HG02588 (cell line): ENCODE data around the gene SAMD4A.

Source experiments
- ATAC-seq: cut with Tn5 transposase; IDR thresholded peaks from one replicate; pipeline ENCODE4 v1.9.1; 2021; ENCODE audit warnings: mild to moderate bottlenecking, moderate library complexity; ENCODE audit not compliant: unreplicated experiment

SAMD4A gene

DNA sequence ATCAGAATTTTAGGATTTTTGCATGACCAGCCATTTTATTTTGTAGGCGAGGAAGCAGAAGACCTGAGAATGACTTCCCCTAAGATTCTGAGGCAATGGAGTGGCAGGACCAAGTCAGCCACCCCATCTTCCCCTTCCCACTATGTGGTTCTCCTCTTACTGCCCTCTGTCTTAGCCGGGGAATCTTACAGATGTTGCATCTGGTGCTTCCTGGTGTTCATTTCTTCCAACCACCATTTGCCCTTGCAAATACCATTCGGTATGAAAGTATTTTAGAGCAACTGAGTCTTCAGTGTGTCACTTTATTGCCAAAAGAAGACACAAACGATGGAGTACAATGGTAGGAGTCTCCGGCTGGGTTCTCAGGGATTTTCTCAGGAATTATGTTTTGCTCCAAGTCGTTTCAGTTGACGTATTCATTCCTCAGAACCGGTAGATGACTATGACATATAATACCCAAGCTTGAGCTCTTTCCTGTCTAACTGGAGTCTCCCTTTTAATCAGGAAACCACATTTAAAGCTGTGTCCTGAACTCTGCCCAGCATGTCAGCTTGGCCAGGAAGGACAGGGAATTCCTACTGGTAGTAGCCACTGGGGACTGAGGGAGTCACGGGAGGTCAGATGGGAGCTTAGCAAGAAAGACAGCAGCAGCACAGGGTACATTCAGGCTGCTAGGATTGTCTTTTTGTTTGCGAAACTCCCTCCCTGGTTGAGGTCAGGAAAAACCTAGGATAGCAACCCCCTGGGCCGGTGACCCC lies 87.0 kb downstream of the SAMD4A start:
- no peak for ATAC-seq

- ATAC-seq, result no peak
Measured at GRCh38 chr14:54654605-54655004, 87.7 kb downstream of the SAMD4A start.

GRCh38 chr14:54658836-54659235 lies 91.9 kb downstream of the SAMD4A start:
- no peak for ATAC-seq

DNA sequence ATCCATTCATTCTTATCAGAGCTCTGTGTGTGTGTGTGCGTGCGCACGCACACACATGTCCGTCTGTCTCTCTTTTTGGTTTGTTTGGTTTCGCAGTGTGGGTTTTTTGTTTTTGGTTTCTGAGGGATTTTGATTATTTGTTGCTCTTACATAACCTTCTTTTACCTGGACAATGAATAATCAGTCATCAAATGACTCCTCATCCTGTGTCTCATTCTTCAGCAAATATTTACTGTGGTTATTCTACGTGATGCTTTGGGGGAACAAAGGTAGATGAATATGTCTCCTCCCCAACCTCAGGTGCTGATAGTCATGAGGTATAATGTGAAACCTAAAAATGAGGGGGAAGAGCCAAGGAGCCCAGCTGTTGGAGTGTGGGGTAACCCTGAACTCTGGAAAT lies 92.4 kb downstream of the SAMD4A start:
- ATAC-seq, result no peak

GRCh38 chr14:54660604-54661111 lies 93.7 kb downstream of the SAMD4A start:
- ATAC-seq, result no peak

GRCh38 chr14:54662491-54663133 lies 95.7 kb downstream of the SAMD4A start:
- ATAC-seq, result no peak

DNA sequence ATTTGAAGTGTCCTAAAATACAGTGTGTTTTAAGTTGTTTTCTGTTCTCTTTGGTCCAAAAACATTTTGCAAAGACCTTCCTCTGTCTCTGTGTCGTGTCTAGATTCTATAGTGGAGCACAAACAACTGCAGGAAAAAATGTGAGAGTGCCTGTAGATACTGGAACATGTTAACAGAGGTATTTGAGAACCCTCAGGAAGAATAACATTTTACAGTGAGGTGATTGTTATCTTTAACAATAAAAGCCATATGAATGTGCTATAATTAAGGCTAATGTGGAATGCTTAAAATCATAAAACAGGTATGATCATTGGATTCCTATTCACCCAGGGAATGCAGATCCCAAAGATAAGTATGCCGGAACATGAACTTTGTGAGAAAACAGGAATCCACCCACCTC lies 98.0 kb downstream of the SAMD4A start:
- no peak for ATAC-seq

DNA sequence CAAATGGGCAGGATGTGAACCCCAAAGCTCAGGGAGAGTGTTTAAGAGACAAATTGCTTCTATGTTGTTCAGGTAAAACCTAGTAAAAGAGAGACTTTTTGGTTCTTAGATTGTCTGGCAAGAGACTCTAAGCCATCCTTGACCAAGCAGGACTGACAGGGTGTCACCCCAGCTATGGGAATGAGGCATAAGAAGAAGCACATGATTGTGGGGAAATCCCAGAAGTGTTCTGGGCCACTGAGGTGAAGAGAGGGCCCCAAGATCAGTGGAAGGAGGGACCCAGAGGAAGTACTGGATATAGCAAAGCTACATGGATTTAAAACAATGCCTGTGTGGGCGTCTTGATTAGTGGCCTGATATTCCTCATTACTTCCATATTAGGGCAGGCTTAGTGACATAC lies 99.0 kb downstream of the SAMD4A start:
- ATAC-seq, result no peak

DNA sequence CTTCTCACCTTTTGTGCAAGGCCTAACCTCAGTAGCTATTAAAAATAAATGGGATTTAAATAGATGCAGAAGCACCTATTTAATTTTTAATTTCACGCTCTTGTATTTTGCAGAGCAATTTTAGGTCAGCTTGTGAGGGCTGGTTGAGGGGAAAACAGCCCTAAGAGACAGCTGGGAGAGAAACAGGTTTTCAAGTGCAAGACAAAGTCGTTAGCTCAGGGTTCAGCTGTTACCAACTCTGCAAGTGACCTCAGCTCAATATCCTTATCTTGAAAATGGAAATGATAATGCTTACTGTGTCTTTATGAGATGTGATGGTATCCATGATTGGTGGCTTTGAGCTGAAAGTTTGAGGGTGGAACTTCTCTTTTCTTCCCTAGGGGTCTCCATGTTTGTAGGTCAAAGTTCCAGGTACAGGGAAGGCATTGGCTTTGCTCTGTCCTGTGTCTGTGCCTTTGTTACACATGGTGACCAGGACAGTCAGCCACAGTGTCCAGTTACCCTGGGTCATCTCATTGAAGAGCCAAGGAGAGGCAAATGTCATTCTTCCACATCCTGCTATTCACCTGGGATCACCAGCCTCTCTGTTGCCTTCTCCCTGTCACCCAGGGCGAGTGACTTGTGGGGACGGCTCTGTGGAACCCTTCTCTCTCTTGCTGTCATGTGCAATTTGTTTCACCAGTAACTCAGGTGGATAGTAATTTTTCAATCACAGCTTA lies 100.3 kb downstream of the SAMD4A start:
- no peak for ATAC-seq

DNA sequence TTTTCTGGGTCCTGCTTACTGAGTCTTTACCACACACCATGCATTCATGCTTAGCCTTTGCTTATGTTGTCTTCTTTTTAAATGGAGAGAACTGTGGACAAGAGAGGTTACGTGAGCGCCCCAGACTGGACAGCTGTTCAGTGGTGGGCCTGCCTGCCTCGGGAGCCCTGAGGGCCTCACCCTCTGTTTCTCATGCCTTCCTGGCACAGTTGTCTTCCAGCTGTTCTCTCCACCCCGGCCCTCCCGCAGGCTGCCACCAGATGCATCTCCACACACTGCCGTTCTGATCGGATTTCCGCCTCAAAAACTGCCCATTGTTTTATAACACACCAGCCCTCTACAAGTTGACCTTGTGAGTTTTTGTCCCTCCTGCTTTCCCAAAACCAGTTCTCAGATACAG lies 100.8 kb downstream of the SAMD4A start:
- ATAC-seq, result no peak

DNA sequence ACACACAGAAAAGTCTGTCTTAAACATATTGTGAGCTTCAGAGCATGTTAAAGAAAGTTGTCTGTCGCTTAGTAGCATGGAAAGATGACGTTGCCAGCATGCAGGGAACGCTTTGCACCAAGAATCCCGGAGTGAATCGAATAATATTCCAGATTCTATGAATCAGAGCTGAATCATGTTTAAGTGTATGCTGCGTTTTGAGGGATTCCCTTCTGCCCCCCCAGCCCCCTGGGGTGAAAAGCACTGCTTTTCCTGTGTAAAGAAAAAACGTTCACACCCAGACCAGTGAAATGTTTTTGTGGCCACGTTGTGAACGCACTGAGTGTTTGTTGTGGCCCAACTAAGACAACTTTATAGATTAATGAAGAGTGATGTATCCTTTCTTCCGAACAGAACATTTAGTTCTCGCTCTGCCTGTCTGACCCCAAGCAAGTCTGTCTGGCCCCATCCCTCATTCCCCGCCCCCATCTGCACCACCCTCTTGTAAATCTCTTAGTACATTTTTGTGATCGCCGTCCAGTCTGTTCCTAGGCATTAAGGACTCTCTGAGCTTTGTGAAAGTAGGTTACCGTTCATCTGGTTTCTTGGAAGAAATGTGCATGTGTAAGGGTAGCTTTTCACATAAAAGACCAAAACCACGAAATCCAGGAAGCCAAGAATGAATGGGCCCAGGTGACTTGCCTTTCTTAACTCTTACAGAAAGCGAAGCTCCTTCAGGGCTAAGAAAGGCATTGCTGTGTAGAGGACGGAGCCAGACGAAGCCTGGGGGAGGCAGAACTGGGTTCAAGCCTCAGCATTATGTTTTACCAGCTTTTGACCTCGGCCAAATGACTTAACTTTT lies 103.0 kb downstream of the SAMD4A start:
- ATAC-seq, result no peak

- ATAC-seq, result no peak
Measured at GRCh38 chr14:54671537-54671936, 104.6 kb downstream of the SAMD4A start.

GRCh38 chr14:54672181-54672580 lies 105.3 kb downstream of the SAMD4A start:
- no peak for ATAC-seq

- no peak for ATAC-seq
Measured at GRCh38 chr14:54672688-54673087, 105.8 kb downstream of the SAMD4A start.

GRCh38 chr14:54673193-54674045 lies 106.5 kb downstream of the SAMD4A start:
- ATAC-seq, result no peak

GRCh38 chr14:54674046-54674741 lies 107.3 kb downstream of the SAMD4A start:
- peak; percentile 94 for ATAC-seq

DNA sequence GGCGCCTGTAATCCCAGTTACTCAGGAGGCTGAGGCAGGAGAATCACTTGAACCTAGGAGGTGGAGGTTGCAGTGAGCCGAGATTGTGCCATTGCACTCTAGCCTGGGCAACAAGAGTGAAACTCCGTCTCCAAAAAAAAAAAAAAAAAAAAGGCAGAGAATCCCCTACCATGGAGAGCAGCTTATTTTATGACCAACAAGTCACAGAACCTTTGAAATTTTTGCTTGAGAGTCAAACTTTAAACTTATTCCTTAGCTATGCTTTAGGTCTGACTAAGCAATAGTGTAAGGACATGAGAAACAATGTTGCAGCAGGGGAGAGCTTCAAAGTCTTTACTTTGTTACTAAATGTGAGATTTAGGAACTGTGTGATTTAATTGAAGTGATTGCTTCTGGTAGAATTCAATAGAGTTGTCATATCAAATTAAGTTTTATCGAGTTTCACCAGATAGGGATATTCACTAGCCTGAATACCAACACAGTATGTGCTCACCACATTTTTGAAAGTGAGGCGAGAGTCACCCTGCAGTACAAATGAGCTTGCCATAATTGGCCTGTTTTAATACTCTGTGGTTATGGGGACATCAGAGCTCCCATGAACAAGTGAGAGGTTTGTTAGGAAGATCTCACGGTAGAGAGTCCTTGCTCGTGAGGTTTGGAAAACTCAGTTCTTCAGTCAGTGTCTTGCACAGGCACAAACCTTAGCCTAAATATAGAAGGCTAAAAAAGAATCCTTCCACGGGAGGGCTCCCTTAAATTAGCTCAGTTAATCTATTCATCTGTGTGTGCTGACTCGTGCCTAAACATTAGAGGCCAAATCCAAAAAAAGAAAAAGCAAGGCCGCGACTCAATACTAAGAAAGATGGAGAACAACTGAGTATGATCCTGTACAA lies 108.6 kb downstream of the SAMD4A start:
- no peak for ATAC-seq
